Tibial artery (tissue), 4 donors: ENCODE measurements around the gene PLXNA2.

Experiments used
- DNase-seq, 2 donors: peaks; one replicate each; pipeline ENCODE4 v3.0.0-alpha.2; 2019
- H3K27ac ChIP-seq, 2 donors: fragments of 200-600 bp; sonication (generic) in 1 of 2; 1 replicate in 1 of 2; 2 replicates in 1 of 2; pipeline ENCODE4 v1.5.1; 2018 to 2019; ENCODE audit warnings: mild to moderate bottlenecking in 1 of 2
- H3K27me3 ChIP-seq, 2 donors: fragments of 200-600 bp; sonication (generic) in 1 of 2; one replicate each; pipeline versions ENCODE4 v1.5.1 to v1.6.0; 2016 to 2019
- H3K36me3 ChIP-seq, 3 donors: fragments of 200-600 bp; sonication (generic) in 2 of 3; one replicate each; pipeline ENCODE4 v1.5.1; 2016 to 2019; ENCODE audit warnings: mild to moderate bottlenecking in 2 of 3
- H3K4me1 ChIP-seq, 4 donors: fragments of 200-600 bp; sonication (generic) in 2 of 4; 1 replicate in 3 of 4; 2 replicates in 1 of 4; pipeline ENCODE4 v1.5.1; 2016 to 2019
- H3K4me3 ChIP-seq, 2 donors: fragments of 200-600 bp; sonication (generic) in 1 of 2; 1 replicate in 1 of 2; 2 replicates in 1 of 2; pipeline ENCODE4 v1.5.1; 2018 to 2019; ENCODE audit warnings: mild to moderate bottlenecking in 2 of 2
- H3K9me3 ChIP-seq, 3 donors: fragments of 200-600 bp; sonication (generic) in 1 of 3; one replicate each; pipeline ENCODE4 v1.5.1; 2016 to 2019
- intact Hi-C: fragments of 100-400 bp; cut with DNase I; formaldehyde crosslinking; loops from one replicate; pipeline ENCODE4 v1.15.0; 2023; ENCODE audit warnings: low total_unique reads
- TF ChIP-seq, protein P1 (sequence below), 2 experiments: fragments of 200-600 bp in 1 of 2; fragments of 450-650 bp in 1 of 2; IDR thresholded peaks; one replicate each; pipeline ENCODE4 v1.5.1; 2017 to 2019; ENCODE audit warnings: antibody characterized with exemption in 2 of 2, mild to moderate bottlenecking in 1 of 2, moderate library complexity in 1 of 2

PLXNA2 gene

DNA sequence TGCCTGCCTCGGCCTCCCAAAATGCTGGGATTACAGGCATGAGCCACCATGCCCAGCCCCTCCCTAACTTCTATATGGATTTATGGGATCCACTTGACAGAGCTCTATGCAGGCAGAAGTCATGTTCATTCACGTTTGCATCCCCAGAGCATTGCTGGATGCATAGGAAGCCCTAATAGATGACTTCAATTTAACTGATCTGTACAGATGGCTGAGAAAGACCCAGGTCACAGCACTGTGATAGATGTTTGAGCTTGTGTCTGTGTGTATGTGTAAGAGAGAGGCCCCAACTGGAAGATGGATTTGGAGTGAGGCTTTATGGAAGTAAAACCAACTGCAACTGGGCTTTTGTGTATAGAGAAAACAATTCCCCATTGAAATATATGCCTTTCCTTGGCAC, 30.9 kb upstream of the PLXNA2 start:
- H3K27ac ChIP-seq: no peak overlapping the region
- TF ChIP-seq, protein P1, sequence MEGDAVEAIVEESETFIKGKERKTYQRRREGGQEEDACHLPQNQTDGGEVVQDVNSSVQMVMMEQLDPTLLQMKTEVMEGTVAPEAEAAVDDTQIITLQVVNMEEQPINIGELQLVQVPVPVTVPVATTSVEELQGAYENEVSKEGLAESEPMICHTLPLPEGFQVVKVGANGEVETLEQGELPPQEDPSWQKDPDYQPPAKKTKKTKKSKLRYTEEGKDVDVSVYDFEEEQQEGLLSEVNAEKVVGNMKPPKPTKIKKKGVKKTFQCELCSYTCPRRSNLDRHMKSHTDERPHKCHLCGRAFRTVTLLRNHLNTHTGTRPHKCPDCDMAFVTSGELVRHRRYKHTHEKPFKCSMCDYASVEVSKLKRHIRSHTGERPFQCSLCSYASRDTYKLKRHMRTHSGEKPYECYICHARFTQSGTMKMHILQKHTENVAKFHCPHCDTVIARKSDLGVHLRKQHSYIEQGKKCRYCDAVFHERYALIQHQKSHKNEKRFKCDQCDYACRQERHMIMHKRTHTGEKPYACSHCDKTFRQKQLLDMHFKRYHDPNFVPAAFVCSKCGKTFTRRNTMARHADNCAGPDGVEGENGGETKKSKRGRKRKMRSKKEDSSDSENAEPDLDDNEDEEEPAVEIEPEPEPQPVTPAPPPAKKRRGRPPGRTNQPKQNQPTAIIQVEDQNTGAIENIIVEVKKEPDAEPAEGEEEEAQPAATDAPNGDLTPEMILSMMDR (IDR thresholded peaks at IDR 0.05): no peak
- H3K9me3 ChIP-seq: no peaks in the 10 kb centered on the region
- H3K4me3 ChIP-seq: no peak overlapping the region
- peaks cover 0 to 36% (median 10%) of the 10 kb centered on the region in 4 donors for H3K4me1 ChIP-seq
- intact Hi-C loops: no loop called here
- no peaks in the 10 kb centered on the region for H3K36me3 ChIP-seq
- H3K27me3 ChIP-seq: no peaks in the 10 kb centered on the region
- no peak for DNase-seq

DNA sequence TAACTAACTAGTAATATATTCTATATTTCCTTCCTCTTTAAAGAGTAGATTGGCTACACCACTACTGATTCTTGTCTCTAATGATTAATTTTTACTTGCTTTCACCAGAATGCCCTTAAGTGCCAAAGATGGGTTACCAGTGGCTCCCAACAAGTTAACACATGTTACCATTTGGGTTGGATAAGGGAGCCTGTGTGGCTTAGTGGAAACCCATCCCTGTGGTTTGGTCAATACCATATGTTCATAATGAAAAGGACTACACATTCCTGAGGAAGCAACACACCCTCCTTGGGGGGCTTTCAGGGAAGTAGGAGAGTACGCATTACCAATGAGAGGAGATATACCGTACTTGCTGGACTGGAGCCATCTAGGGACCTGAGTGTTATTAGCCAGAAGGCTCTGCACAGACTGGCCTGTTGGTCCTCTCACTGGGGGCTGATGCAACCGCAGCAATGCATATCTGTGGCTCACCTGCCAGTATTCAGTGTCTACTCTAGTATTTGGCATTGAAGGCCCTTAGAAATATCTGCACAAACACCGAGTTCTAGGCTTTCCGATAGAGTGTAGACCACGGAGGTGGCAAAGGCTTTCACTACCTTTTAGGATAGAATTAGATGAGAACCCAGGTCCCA, 29.3 kb upstream of the PLXNA2 start:
- intact Hi-C loops: no loop called here
- DNase-seq: no peak
- Histone ChIP-seq H3K27me3 (no peaks in the 10 kb centered on the region), H3K4me3 (no peak overlapping the region), H3K4me1 (peaks cover 0 to 36% (median 21%) of the 10 kb centered on the region in 4 donors), H3K36me3 (no peaks in the 10 kb centered on the region), H3K9me3 (no peaks in the 10 kb centered on the region), H3K27ac (no peak overlapping the region)
- TF ChIP-seq, protein P1 (IDR thresholded peaks at IDR 0.05): no peak

DNA sequence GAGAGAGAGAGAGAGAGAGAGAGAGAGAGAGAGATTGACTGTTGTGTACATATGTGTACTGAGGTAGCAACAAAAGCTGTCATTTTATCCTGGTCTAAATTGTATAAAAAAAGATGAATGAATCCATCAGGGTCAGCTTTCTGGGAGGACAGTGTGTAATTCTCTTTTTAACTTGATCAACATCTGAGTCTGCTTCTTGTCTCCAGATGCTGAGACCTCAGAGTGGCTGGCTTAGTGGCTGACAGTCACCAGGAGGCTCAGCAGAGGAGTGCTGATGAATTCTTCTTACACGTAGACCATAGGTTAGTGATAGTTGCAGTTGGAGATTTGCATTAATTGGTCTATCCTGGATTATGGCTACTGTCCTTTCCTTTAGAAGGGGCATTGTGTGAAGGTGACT, 28.5 kb upstream of the PLXNA2 start:
- Histone ChIP-seq H3K36me3 (no peaks in the 10 kb centered on the region), H3K9me3 (no peaks in the 10 kb centered on the region), H3K4me1 (peaks cover 0 to 41% (median 21%) of the 10 kb centered on the region in 4 donors), H3K27ac (no peak overlapping the region), H3K27me3 (no peaks in the 10 kb centered on the region), H3K4me3 (no peak overlapping the region)
- intact Hi-C loops: no loop called here
- TF ChIP-seq, protein P1 (IDR thresholded peaks at IDR 0.05): no peak
- DNase-seq: no peak

DNA sequence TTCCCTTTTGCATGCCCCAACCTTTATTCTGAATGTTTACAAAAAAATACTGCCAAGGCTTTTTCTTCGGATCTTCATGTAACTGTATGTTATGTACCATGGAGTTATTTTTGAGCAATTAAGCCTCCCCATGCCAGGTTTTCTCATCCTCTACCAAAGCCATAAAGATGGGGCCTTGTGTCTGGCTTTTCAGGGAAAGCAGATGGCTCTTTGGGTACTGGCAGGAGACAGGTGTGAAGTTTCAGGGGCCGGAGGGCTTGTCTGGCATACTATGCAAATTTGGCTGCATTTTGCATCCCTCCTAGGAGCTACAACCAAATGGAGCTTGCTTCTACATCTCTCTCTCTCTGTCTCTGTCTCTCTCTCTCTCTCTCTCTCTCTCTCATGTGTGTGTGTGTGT, 28.1 kb upstream of the PLXNA2 start:
- H3K4me3 ChIP-seq: no peak overlapping the region
- no peaks in the 10 kb centered on the region for H3K27me3 ChIP-seq
- no peak for DNase-seq
- no peaks in the 10 kb centered on the region for H3K9me3 ChIP-seq
- no peak overlapping the region for H3K27ac ChIP-seq
- TF ChIP-seq, protein P1 (IDR thresholded peaks at IDR 0.05): no peak
- intact Hi-C loops: no loop called here
- H3K4me1 ChIP-seq: peaks cover 0 to 44% (median 21%) of the 10 kb centered on the region in 4 donors
- H3K36me3 ChIP-seq: no peaks in the 10 kb centered on the region

DNA sequence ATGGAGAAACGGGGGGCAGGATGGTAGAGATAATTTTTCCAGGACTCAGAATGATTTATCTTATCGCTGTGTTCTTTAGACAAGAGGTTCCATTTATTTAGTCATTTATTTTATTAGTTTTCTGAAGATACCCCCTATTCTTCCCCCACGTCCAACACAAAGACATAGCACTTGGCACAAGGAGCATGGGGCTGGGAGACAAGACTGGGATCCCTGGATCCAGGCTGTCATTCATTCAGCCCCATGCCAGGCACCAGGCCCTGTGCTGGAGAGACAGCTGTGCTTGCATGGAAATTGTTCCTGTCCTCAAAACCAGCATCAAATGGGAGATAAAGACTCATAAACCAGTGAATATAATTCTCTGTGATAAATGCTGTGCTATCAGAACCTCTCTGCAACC, 27.1 kb upstream of the PLXNA2 start:
- Histone ChIP-seq H3K4me3 (no peak overlapping the region), H3K4me1 (peaks cover 0 to 46% (median 21%) of the 10 kb centered on the region in 4 donors), H3K36me3 (no peaks in the 10 kb centered on the region), H3K9me3 (no peaks in the 10 kb centered on the region), H3K27ac (no peak overlapping the region), H3K27me3 (no peaks in the 10 kb centered on the region)
- intact Hi-C loops: no loop called here
- TF ChIP-seq, protein P1 (IDR thresholded peaks at IDR 0.05): no peak
- no peak for DNase-seq
